Parathyroid adenoma (tissue), 2 donors: ENCODE results near the gene FNBP1.

Experiments used
- H2AFZ ChIP-seq: fragments of 300-600 bp; sonication (generic); one replicate; pipeline ENCODE4 v1.7.0; 2017; ENCODE audit warnings: antibody characterized with exemption, mild to moderate bottlenecking
- H3K27ac ChIP-seq: fragments of 300-600 bp; sonication (generic); one replicate; pipeline ENCODE4 v1.7.0; 2017
- H3K27me3 ChIP-seq: fragments of 300-600 bp; sonication (generic); one replicate; pipeline ENCODE4 v1.7.0; 2017; ENCODE audit warnings: low read length; ENCODE audit not compliant: control insufficient read depth, insufficient read depth
- H3K36me3 ChIP-seq: fragments of 300-600 bp; sonication (generic); one replicate; pipeline ENCODE4 v1.7.0; 2017; ENCODE audit warnings: low read length; ENCODE audit not compliant: control insufficient read depth, insufficient read depth
- H3K4me1 ChIP-seq: fragments of 300-600 bp; sonication (generic); one replicate; pipeline ENCODE4 v1.7.0; 2017; ENCODE audit warnings: control low read depth
- H3K4me2 ChIP-seq: fragments of 300-600 bp; sonication (generic); one replicate; pipeline ENCODE4 v1.7.0; 2017; ENCODE audit warnings: low read length
- H3K4me3 ChIP-seq: fragments of 300-600 bp; sonication (generic); one replicate; pipeline ENCODE4 v1.7.0; 2017; ENCODE audit warnings: low read depth, low read length
- H3K79me2 ChIP-seq: fragments of 300-600 bp; sonication (generic); one replicate; pipeline ENCODE4 v1.7.0; 2017; ENCODE audit warnings: control low read depth
- H3K9ac ChIP-seq: fragments of 300-600 bp; sonication (generic); one replicate; pipeline ENCODE4 v1.7.0; 2017; ENCODE audit warnings: mild to moderate bottlenecking
- H3K9me3 ChIP-seq: fragments of 300-600 bp; sonication (generic); one replicate; pipeline ENCODE4 v1.7.0; 2017; ENCODE audit warnings: low read length; ENCODE audit not compliant: control insufficient read depth
- CTCF ChIP-seq: fragments of 300-600 bp; sonication (generic); IDR thresholded peaks from one replicate; pipeline ENCODE4 v1.7.0; 2017; ENCODE audit warnings: antibody characterized with exemption, mild to moderate bottlenecking
- donor health status: primary hyperparathyroidism.

Gene FNBP1

GRCh38 chr9:129868872-129869486 is 174.0 kb downstream of the FNBP1 start:
- no peak for TF ChIP-seq CTCF
- no peak overlapping the region for H3K4me2 ChIP-seq
- H3K27me3 ChIP-seq = no peaks in the 10 kb centered on the region
- H3K9ac ChIP-seq = no peak overlapping the region
- H3K27ac ChIP-seq = no peak overlapping the region
- no peaks in the 10 kb centered on the region for H3K4me1 ChIP-seq
- H3K79me2 ChIP-seq = no peaks in the 10 kb centered on the region
- no peak overlapping the region for H3K4me3 ChIP-seq
- no peak overlapping the region for H2AFZ ChIP-seq
- H3K36me3 ChIP-seq = no peaks in the 10 kb centered on the region
- H3K9me3 ChIP-seq = no peaks in the 10 kb centered on the region

DNA sequence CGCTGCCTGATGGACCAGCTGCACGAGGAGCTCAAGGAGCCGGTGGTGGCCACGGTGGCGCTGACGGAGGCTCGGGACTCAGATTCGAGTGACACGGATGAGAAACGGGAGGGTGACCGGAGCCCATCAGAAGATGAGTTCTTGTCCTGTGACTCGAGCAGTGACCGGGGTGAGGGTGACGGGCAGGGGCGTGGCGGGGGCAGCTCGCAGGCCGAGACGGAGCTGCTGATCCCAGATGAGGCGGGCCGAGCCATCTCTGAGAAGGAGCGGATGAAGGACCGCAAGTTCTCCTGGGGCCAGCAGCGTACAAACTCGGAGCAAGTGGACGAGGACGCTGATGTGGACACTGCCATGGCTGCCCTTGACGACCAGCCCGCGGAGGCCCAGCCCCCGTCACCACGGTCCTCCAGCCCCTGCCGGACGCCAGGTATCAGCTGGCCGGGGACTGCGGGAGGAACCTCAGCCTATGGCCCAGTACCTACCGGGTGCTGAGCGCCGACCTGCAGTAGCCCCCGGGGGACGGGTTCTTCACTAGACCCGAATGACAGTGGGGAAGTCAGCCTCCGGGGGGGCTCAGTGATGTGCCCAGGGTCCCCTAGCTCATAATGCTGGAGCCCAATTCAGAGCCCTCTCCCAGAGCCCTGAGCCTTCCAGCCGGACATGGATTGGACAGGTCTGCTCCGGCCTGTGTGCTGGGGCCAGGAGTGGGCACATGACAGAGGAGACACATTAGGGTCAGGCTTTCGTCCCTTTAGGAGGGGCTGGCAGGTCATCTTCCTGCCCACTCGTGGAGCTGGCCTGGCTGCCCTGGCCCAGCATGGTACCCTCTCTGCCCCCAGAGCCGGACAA is 174.7 kb downstream of the FNBP1 start:
- Histone ChIP-seq H3K9ac (no peak overlapping the region), H3K9me3 (no peaks in the 10 kb centered on the region), H3K36me3 (no peaks in the 10 kb centered on the region), H3K79me2 (no peaks in the 10 kb centered on the region), H3K27me3 (no peaks in the 10 kb centered on the region), H3K4me2 (no peak overlapping the region), H3K27ac (no peak overlapping the region), H3K4me1 (no peaks in the 10 kb centered on the region), H3K4me3 (no peak overlapping the region), H2AFZ (no peak overlapping the region)
- TF ChIP-seq CTCF = no peak

GRCh38 chr9:129867136-129868022 is 175.6 kb downstream of the FNBP1 start:
- Histone ChIP-seq H2AFZ (no peak overlapping the region), H3K4me3 (no peak overlapping the region), H3K4me2 (no peak overlapping the region), H3K79me2 (no peaks in the 10 kb centered on the region), H3K36me3 (no peaks in the 10 kb centered on the region), H3K27me3 (no peaks in the 10 kb centered on the region), H3K9ac (no peak overlapping the region), H3K27ac (no peak overlapping the region), H3K4me1 (no peaks in the 10 kb centered on the region), H3K9me3 (no peaks in the 10 kb centered on the region)
- no peak for TF ChIP-seq CTCF

GRCh38 chr9:129866394-129867135 is 176.4 kb downstream of the FNBP1 start:
- Histone ChIP-seq H3K79me2 (no peaks in the 10 kb centered on the region), H3K4me2 (no peak overlapping the region), H3K9ac (no peak overlapping the region), H2AFZ (no peak overlapping the region), H3K36me3 (no peaks in the 10 kb centered on the region), H3K9me3 (no peaks in the 10 kb centered on the region), H3K27me3 (no peaks in the 10 kb centered on the region), H3K27ac (no peak overlapping the region), H3K4me3 (no peak overlapping the region), H3K4me1 (no peaks in the 10 kb centered on the region)
- no peak for TF ChIP-seq CTCF
